Tibial artery (tissue), 4 donors: ENCODE data around the gene SCNN1A.

Source experiments
- DNase-seq, 2 donors: peaks; one replicate each; pipeline ENCODE4 v3.0.0-alpha.2; 2019
- H3K27ac ChIP-seq, 2 donors: fragments of 200-600 bp; sonication (generic) in 1 of 2; 1 replicate in 1 of 2; 2 replicates in 1 of 2; pipeline ENCODE4 v1.5.1; 2018 to 2019; ENCODE audit warnings: mild to moderate bottlenecking in 1 of 2
- H3K27me3 ChIP-seq, 2 donors: fragments of 200-600 bp; sonication (generic) in 1 of 2; one replicate each; pipeline versions ENCODE4 v1.5.1 to v1.6.0; 2016 to 2019
- H3K36me3 ChIP-seq, 3 donors: fragments of 200-600 bp; sonication (generic) in 2 of 3; one replicate each; pipeline ENCODE4 v1.5.1; 2016 to 2019; ENCODE audit warnings: mild to moderate bottlenecking in 2 of 3
- H3K4me1 ChIP-seq, 4 donors: fragments of 200-600 bp; sonication (generic) in 2 of 4; 1 replicate in 3 of 4; 2 replicates in 1 of 4; pipeline ENCODE4 v1.5.1; 2016 to 2019
- H3K4me3 ChIP-seq, 2 donors: fragments of 200-600 bp; sonication (generic) in 1 of 2; 1 replicate in 1 of 2; 2 replicates in 1 of 2; pipeline ENCODE4 v1.5.1; 2018 to 2019; ENCODE audit warnings: mild to moderate bottlenecking in 2 of 2
- H3K9me3 ChIP-seq, 3 donors: fragments of 200-600 bp; sonication (generic) in 1 of 3; one replicate each; pipeline ENCODE4 v1.5.1; 2016 to 2019
- CTCF ChIP-seq, 2 experiments: fragments of 200-600 bp in 1 of 2; fragments of 450-650 bp in 1 of 2; IDR thresholded peaks; one replicate each; pipeline ENCODE4 v1.5.1; 2017 to 2019; ENCODE audit warnings: antibody characterized with exemption in 2 of 2, mild to moderate bottlenecking in 1 of 2, moderate library complexity in 1 of 2
- intact Hi-C: fragments of 100-400 bp; cut with DNase I; formaldehyde crosslinking; loops from one replicate; pipeline ENCODE4 v1.15.0; 2023; ENCODE audit warnings: low total_unique reads

Gene SCNN1A

GRCh38 chr12:6370994-6371754 is 4.2 kb downstream of the SCNN1A start:
- no peak for TF ChIP-seq CTCF (IDR thresholded peaks at IDR 0.05)
- DNase-seq: no peak
- H3K27ac ChIP-seq: peak overlapping the region; percentile 3 to 54
- H3K36me3 ChIP-seq: no peaks in the 10 kb centered on the region
- H3K4me3 ChIP-seq: no peak overlapping the region
- H3K9me3 ChIP-seq: no peaks in the 10 kb centered on the region
- H3K4me1 ChIP-seq: peaks cover 0 to 34% (median 14%) of the 10 kb centered on the region in 4 donors
- intact Hi-C loops: no loop called here
- H3K27me3 ChIP-seq: no peaks in the 10 kb centered on the region

GRCh38 chr12:6370576-6370935 is 4.8 kb downstream of the SCNN1A start:
- intact Hi-C loops: no loop called here
- Histone ChIP-seq H3K4me1 (peaks cover 0 to 28% (median 8%) of the 10 kb centered on the region in 4 donors), H3K27me3 (no peaks in the 10 kb centered on the region), H3K27ac (peak overlapping the region; percentile 3 to 16), H3K9me3 (no peaks in the 10 kb centered on the region), H3K36me3 (no peaks in the 10 kb centered on the region), H3K4me3 (no peak overlapping the region)
- no peak for TF ChIP-seq CTCF (IDR thresholded peaks at IDR 0.05)
- no peak for DNase-seq

- H3K9me3 ChIP-seq: no peaks in the 10 kb centered on the region
Observed at GRCh38 chr12:6369916-6370575, 5.3 kb downstream of the SCNN1A start.

GRCh38 chr12:6368906-6369525 is 6.3 kb downstream of the SCNN1A start:
- TF ChIP-seq CTCF (IDR thresholded peaks at IDR 0.05): no peak
- H3K36me3 ChIP-seq: no peaks in the 10 kb centered on the region
- H3K27ac ChIP-seq: no peak overlapping the region

More at GRCh38 chr12:6369916-6370575, 5.3 kb downstream of the SCNN1A start:
- no peak for TF ChIP-seq CTCF (IDR thresholded peaks at IDR 0.05)
- Histone ChIP-seq H3K4me3 (no peak overlapping the region), H3K36me3 (no peaks in the 10 kb centered on the region), H3K27me3 (no peaks in the 10 kb centered on the region), H3K4me1 (peaks cover 0 to 24% (median 6%) of the 10 kb centered on the region in 4 donors), H3K27ac (no peak overlapping the region)
- intact Hi-C loops: no loop called here
- no peak for DNase-seq

GRCh38 chr12:6367969-6368892 is 7.1 kb downstream of the SCNN1A start:
- intact Hi-C loops: no loop called here

More at GRCh38 chr12:6368906-6369525, 6.3 kb downstream of the SCNN1A start:
- Histone ChIP-seq H3K4me3 (no peak overlapping the region), H3K4me1 (peaks cover 0 to 24% (median 6%) of the 10 kb centered on the region in 4 donors), H3K27me3 (no peaks in the 10 kb centered on the region), H3K9me3 (no peaks in the 10 kb centered on the region)
- intact Hi-C loops: no loop called here
- no peak for DNase-seq

More at GRCh38 chr12:6367969-6368892, 7.1 kb downstream of the SCNN1A start:
- H3K4me1 ChIP-seq: peaks cover 0 to 29% (median 10%) of the 10 kb centered on the region in 4 donors
- no peak for DNase-seq
- H3K9me3 ChIP-seq: no peaks in the 10 kb centered on the region
- no peaks in the 10 kb centered on the region for H3K27me3 ChIP-seq
- H3K36me3 ChIP-seq: no peaks in the 10 kb centered on the region
- no peak overlapping the region for H3K27ac ChIP-seq
- no peak overlapping the region for H3K4me3 ChIP-seq
- TF ChIP-seq CTCF (IDR thresholded peaks at IDR 0.05): no peak
